ENCODE results near the gene SND1. TPM values are rescaled to one million over a fixed set of nuclear protein-coding genes. Genes with fewer than 3 reads are reported as not detected.
A peak's percentile ranks its signal among the peaks of the same experiment; 100 is the strongest.

The SND1 gene
- total RNA-seq, 1 donor from 2014 or later, result 139 TPM

- no peak for DNase-seq (ENCODE audit: low read depth in 2 of 2)
Measured at GRCh38 chr7:127726476-127726875, 74.5 kb downstream of the SND1 start.

- DNase-seq (ENCODE audit: low read depth in 2 of 2), result no peak
Measured at GRCh38 chr7:127730658-127731276, 78.8 kb downstream of the SND1 start.

- DNase-seq (ENCODE audit: low read depth in 2 of 2), result no peak
Measured at GRCh38 chr7:127731431-127732080, 79.6 kb downstream of the SND1 start.

- no peak for DNase-seq (ENCODE audit: low read depth in 2 of 2)
Measured at GRCh38 chr7:127732306-127732705, 80.3 kb downstream of the SND1 start.

- DNase-seq (ENCODE audit: low read depth in 2 of 2), result no peak
Measured at GRCh38 chr7:127733986-127734385, 82.0 kb downstream of the SND1 start.

GRCh38 chr7:127736511-127736910, 84.5 kb downstream of the SND1 start:
- no peak for DNase-seq (ENCODE audit: low read depth in 2 of 2)

- no peak for DNase-seq (ENCODE audit: low read depth in 2 of 2)
Measured at GRCh38 chr7:127738859-127739258, 86.9 kb downstream of the SND1 start.

- no peak for DNase-seq (ENCODE audit: low read depth in 2 of 2)
Measured at GRCh38 chr7:127741764-127742375, 89.9 kb downstream of the SND1 start.

GRCh38 chr7:127745445-127745844, 93.5 kb downstream of the SND1 start:
- no peak for DNase-seq (ENCODE audit: low read depth in 2 of 2)

GRCh38 chr7:127751062-127751461, 99.1 kb downstream of the SND1 start:
- no peak for DNase-seq (ENCODE audit: low read depth in 2 of 2)

GRCh38 chr7:127751490-127752448, 99.8 kb downstream of the SND1 start:
- no peak for DNase-seq (ENCODE audit: low read depth in 2 of 2)

GRCh38 chr7:127752829-127753228, 100.8 kb downstream of the SND1 start:
- no peak for DNase-seq (ENCODE audit: low read depth in 2 of 2)

- DNase-seq (ENCODE audit: low read depth in 2 of 2), result no peak
Measured at GRCh38 chr7:127754457-127754856, 102.5 kb downstream of the SND1 start.

GRCh38 chr7:127755521-127755920, 103.5 kb downstream of the SND1 start:
- no peak for DNase-seq (ENCODE audit: low read depth in 2 of 2)

- no peak for DNase-seq (ENCODE audit: low read depth in 2 of 2)
Measured at GRCh38 chr7:127755965-127756364, 104.0 kb downstream of the SND1 start.

GRCh38 chr7:127758105-127758504, 106.1 kb downstream of the SND1 start:
- DNase-seq (ENCODE audit: low read depth in 2 of 2), result peak in 1 of 2 donors; percentile 9

- DNase-seq (ENCODE audit: low read depth in 2 of 2), result no peak
Measured at GRCh38 chr7:127758845-127759244, 106.9 kb downstream of the SND1 start.

GRCh38 chr7:127759945-127760421, 108.0 kb downstream of the SND1 start:
- DNase-seq (ENCODE audit: low read depth in 2 of 2), result no peak

GRCh38 chr7:127760436-127761031, 108.5 kb downstream of the SND1 start:
- DNase-seq (ENCODE audit: low read depth in 2 of 2), result no peak

GRCh38 chr7:127761196-127761595, 109.2 kb downstream of the SND1 start:
- no peak for DNase-seq (ENCODE audit: low read depth in 2 of 2)

GRCh38 chr7:127764681-127765080, 112.7 kb downstream of the SND1 start:
- DNase-seq (ENCODE audit: low read depth in 2 of 2), result no peak

All from dermis microvascular lymphatic vessel endothelial cell (primary cell).